MM.1S (cell line): ENCODE results near the gene NDUFAF7.

ENCODE experiments used
- DNase-seq: peaks from one replicate; pipeline ENCODE4 v3.0.0-alpha.2; 2015
- H2AFZ ChIP-seq: fragments of 300-600 bp; sonication (generic); 2 replicates; pipeline ENCODE4 v1.6.0; 2016; ENCODE audit warnings: antibody characterized with exemption, low read length
- H3F3A ChIP-seq: fragments of 300-600 bp; sonication (generic); 2 replicates; pipeline ENCODE4 v1.6.1; 2016; ENCODE audit warnings: mild to moderate bottlenecking, antibody characterized with exemption, low read length, moderate library complexity, mixed read lengths; ENCODE audit not compliant: insufficient read depth
- H3K27ac ChIP-seq: fragments of 300-600 bp; sonication (generic); 2 replicates; pipeline ENCODE4 v1.5.1; 2016; ENCODE audit warnings: mild to moderate bottlenecking, low read length
- H3K27me3 ChIP-seq: fragments of 300-600 bp; sonication (generic); replicated peaks from 2 replicates; pipeline ENCODE4 v1.6.0; 2016; ENCODE audit warnings: low read length; ENCODE audit not compliant: insufficient read depth
- H3K36me3 ChIP-seq: fragments of 300-600 bp; sonication (generic); replicated peaks from 2 replicates; pipeline ENCODE4 v1.6.1; 2016; ENCODE audit warnings: mild to moderate bottlenecking, low read length, mixed read lengths; ENCODE audit not compliant: insufficient read depth
- H3K4me1 ChIP-seq: fragments of 300-600 bp; sonication (generic); 2 replicates; pipeline ENCODE4 v1.6.1; 2016; ENCODE audit warnings: low read length, mixed read lengths
- H3K4me2 ChIP-seq: fragments of 300-600 bp; sonication (generic); 2 replicates; pipeline ENCODE4 v1.6.0; 2016; ENCODE audit warnings: low read depth, low read length
- H3K4me3 ChIP-seq: fragments of 300-600 bp; sonication (generic); 2 replicates; pipeline ENCODE4 v1.5.1; 2016; ENCODE audit warnings: low read length, mixed read lengths
- H3K79me2 ChIP-seq: fragments of 300-600 bp; sonication (generic); 2 replicates; pipeline ENCODE4 v1.6.1; 2016; ENCODE audit warnings: mixed run types, low read length, mixed read lengths
- H3K9ac ChIP-seq: fragments of 300-600 bp; sonication (generic); 2 replicates; pipeline ENCODE4 v1.6.1; 2016; ENCODE audit warnings: low read length, mixed read lengths
- H3K9me2 ChIP-seq: fragments of 300-600 bp; sonication (generic); replicated peaks from 2 replicates; pipeline ENCODE4 v1.6.1; 2016; ENCODE audit warnings: mild to moderate bottlenecking, low read length, mixed read lengths; ENCODE audit not compliant: insufficient read depth
- H3K9me3 ChIP-seq: fragments of 300-600 bp; sonication (generic); replicated peaks from 2 replicates; pipeline ENCODE4 v1.6.1; 2016; ENCODE audit warnings: mild to moderate bottlenecking, low read length, mixed read lengths; ENCODE audit not compliant: insufficient read depth
- H4K20me1 ChIP-seq: fragments of 300-600 bp; sonication (generic); 2 replicates; pipeline ENCODE4 v1.6.1; 2016; ENCODE audit warnings: mild to moderate bottlenecking, low read length, moderate library complexity, mixed read lengths; ENCODE audit not compliant: insufficient read depth
- CTCF ChIP-seq: fragments of 300-600 bp; sonication (generic); IDR thresholded peaks from 2 replicates; pipeline ENCODE4 v1.5.1; 2016; ENCODE audit warnings: antibody characterized with exemption, low read length, mixed read lengths
- EZH2 ChIP-seq: fragments of 300-600 bp; sonication (generic); optimal IDR thresholded peaks from 2 replicates; pipeline ENCODE3; 2017; ENCODE audit warnings: low read depth, mild to moderate bottlenecking, antibody characterized with exemption, low read length, mixed read lengths
- EZH2phosphoT487 ChIP-seq: fragments of 300-600 bp; sonication (generic); IDR thresholded peaks from 2 replicates; pipeline ENCODE4 v1.6.1; 2018; ENCODE audit warnings: antibody characterized with exemption, low read length

NDUFAF7 gene

DNA sequence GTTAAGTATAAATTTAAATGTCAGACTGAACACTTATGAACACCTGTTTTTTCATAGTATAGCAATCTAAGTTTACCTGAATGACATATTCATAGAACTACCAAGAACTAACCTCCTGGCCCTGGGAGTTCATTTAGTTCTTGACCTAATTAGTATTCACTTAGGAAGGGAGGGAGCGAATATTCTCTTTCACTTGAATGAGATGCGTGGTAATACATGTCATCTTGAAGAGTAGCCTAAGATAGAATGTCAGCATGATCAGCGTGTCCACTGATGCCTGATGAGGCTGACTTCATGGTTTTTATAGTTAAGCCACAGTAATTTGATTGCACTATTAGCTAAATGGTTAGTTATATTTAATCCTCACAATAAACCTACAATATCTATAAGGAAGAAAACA is 13.3 kb downstream of the NDUFAF7 start:
- Histone ChIP-seq H2AFZ (no peak overlapping the region), H3K4me2 (no peak overlapping the region), H3K27ac (no peak overlapping the region), H3K79me2 (no peaks in the 10 kb centered on the region), H3K9me2 (no peaks in the 10 kb centered on the region), H3K4me3 (no peak overlapping the region), H3K9ac (no peak overlapping the region), H3F3A (peaks cover 66% of the 10 kb centered on the region), H3K4me1 (no peaks in the 10 kb centered on the region), H3K9me3 (no peaks in the 10 kb centered on the region), H4K20me1 (peaks cover 28% of the 10 kb centered on the region), H3K36me3 (peaks cover 9% of the 10 kb centered on the region; the same call in 1 of the 2 replicates), H3K27me3 (no peaks in the 10 kb centered on the region)
- TF ChIP-seq CTCF (no peak), EZH2phosphoT487 (no peak), EZH2 (no peak)
- DNase-seq, result no peak

DNA sequence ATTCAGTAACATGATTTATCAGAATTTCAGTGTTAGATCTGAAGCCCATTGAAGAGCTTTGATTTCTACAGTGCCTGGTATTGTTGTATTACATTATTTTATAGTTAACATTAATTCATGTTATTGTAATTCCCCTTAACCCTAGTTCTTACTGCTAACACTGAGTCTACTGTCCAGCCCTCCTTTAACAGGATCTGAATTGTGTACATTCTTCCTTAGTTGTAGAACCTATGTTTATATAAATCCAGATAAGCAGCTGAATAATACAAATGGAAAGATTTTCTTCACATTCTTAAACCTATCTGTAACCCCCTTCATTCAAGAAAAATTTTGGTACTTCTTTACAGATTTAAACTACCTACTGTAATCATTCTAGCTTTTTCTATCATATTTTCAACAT is 14.7 kb downstream of the NDUFAF7 start:
- no peaks in the 10 kb centered on the region for H3K4me1 ChIP-seq
- no peak overlapping the region for H2AFZ ChIP-seq
- TF ChIP-seq EZH2, result no peak
- no peak for TF ChIP-seq CTCF
- no peak for TF ChIP-seq EZH2phosphoT487
- H3K4me3 ChIP-seq, result no peak overlapping the region
- H3F3A ChIP-seq, result peaks cover 77% of the 10 kb centered on the region
- H3K9me2 ChIP-seq, result no peaks in the 10 kb centered on the region
- H3K27me3 ChIP-seq, result no peaks in the 10 kb centered on the region
- H3K36me3 ChIP-seq, result peaks cover 13% of the 10 kb centered on the region
- H3K79me2 ChIP-seq, result peaks cover under 1% of the 10 kb centered on the region; the same call in 1 of the 2 replicates
- peaks cover 34% of the 10 kb centered on the region for H4K20me1 ChIP-seq
- H3K4me2 ChIP-seq, result no peak overlapping the region
- H3K27ac ChIP-seq, result no peak overlapping the region
- no peak for DNase-seq
- no peaks in the 10 kb centered on the region for H3K9me3 ChIP-seq
- H3K9ac ChIP-seq, result no peak overlapping the region

DNA sequence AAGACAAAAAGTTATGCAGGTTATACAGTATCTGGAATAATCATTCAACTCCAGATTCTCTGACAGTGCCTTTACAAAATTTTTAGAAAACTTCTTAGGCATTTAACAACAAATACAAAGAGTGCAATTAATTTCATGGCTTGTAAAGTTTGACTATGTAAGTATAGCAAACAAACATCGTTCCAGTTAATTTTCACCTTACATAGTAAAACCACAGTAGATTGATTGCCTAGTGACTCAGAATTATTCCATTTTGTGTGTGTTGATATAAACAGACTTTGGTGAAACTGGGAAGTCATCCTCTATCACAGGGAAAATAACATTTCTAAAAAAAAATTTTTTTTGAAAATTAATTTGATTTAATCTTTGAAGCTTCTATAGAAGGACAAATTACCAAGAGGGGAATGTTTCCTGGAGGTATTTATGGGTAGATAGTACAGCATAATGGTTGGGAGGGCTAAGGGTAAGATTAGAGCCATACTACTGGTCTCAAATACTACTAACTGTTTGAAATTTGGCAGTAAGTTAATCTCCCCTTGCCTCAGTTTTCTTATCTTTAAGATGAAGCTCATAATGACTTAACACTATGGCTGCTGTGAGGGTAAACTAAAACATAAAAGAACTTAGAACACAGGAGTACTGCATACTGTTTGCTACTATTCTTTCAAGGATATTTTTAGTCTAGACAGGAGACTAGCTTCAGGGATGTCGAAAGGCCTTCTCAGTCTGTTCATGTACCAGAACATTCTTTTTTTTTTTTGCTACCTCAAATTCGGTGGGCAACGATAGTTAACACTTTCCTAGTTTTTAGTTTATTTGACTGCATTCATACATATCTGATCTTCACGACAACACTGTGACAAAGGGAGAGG is 19.6 kb downstream of the NDUFAF7 start:
- Histone ChIP-seq H3K9me2 (no peaks in the 10 kb centered on the region), H3K4me3 (no peak overlapping the region), H3K27me3 (no peaks in the 10 kb centered on the region), H4K20me1 (peaks cover 45% of the 10 kb centered on the region), H3K4me2 (no peak overlapping the region), H3K79me2 (peaks cover 40% of the 10 kb centered on the region), H3F3A (peaks cover 96% of the 10 kb centered on the region), H3K4me1 (no peaks in the 10 kb centered on the region), H3K27ac (no peak overlapping the region), H3K9ac (no peak overlapping the region), H3K9me3 (no peaks in the 10 kb centered on the region), H2AFZ (no peak overlapping the region), H3K36me3 (peaks cover 48% of the 10 kb centered on the region)
- no peak for DNase-seq
- TF ChIP-seq EZH2 (no peak), CTCF (no peak), EZH2phosphoT487 (no peak)
